Panc1 (cell line): ENCODE data around the gene INCA1. TPM values are rescaled to one million over a fixed set of nuclear protein-coding genes. Genes with fewer than 3 reads are reported as not detected.

Source experiments
- ATAC-seq: fragments of 200-7000 bp; cut with Tn5 transposase; 2 replicates; pipeline ENCODE4 v1.9.1; 2020; ENCODE audit warnings: mild to moderate bottlenecking, moderate library complexity
- BruUV-seq: library from RNA; stranded (reverse); fragments of 400-500 nt; replicated peaks from 2 replicates; lab custom pipeline; 2021; lab: Mats Ljungman, UMichigan
- CTCF ChIA-PET: fragments of 300-600 bp; sonication (Branson Sonifier 250); formaldehyde crosslinking; loops from one replicate; lab custom pipeline; 2022; ENCODE audit warnings: antibody characterized with exemption; lab: Charles Lee
- POLR2A ChIA-PET: fragments of 300-600 bp; sonication (Branson Sonifier 250); formaldehyde crosslinking; loops from one replicate; lab custom pipeline; 2022; ENCODE audit warnings: antibody characterized with exemption; lab: Charles Lee
- DNase-seq: peaks from one replicate; pipeline ENCODE4 v3.0.0-alpha.2; 2010; ENCODE audit warnings: low read depth, low spot score
- H3K27ac ChIP-seq: 2 replicates; pipeline ENCODE4 v1.5.1; 2011; ENCODE audit warnings: mild to moderate bottlenecking, low read length, inconsistent platforms
- H3K27me3 ChIP-seq: fragments of 200-500 bp; sonication (Bioruptor generic); 2 replicates; pipeline ENCODE4 v1.6.0; 2014; ENCODE audit warnings: low read length, inconsistent platforms; ENCODE audit not compliant: control insufficient read depth, insufficient read depth
- H3K36me3 ChIP-seq: fragments of 200-500 bp; sonication (Bioruptor generic); 2 replicates; pipeline ENCODE4 v1.5.1; 2014; ENCODE audit warnings: inconsistent platforms, mild to moderate bottlenecking, low read length, moderate library complexity; ENCODE audit not compliant: control insufficient read depth, insufficient read depth
- H3K4me1 ChIP-seq: 2 replicates; pipeline ENCODE4 v1.5.1; 2011; ENCODE audit warnings: inconsistent platforms, mild to moderate bottlenecking, low read length, moderate library complexity; ENCODE audit not compliant: control insufficient read depth, insufficient read depth
- H3K4me3 ChIP-seq, 2 experiments: 2 replicates each; pipeline ENCODE4 v1.5.1; 2011 to 2012; ENCODE audit warnings: low read depth in 2 of 2, low read length in 2 of 2, mild to moderate bottlenecking in 2 of 2, inconsistent platforms in 1 of 2, moderate library complexity in 1 of 2
- H3K9me3 ChIP-seq: fragments of 200-500 bp; sonication (Bioruptor generic); 2 replicates; pipeline ENCODE4 v1.5.1; 2014; ENCODE audit warnings: low read depth, mild to moderate bottlenecking, inconsistent platforms, low read length, moderate library complexity; ENCODE audit not compliant: control insufficient read depth, insufficient read depth
- POLR2AphosphoS5 ChIP-seq: IDR thresholded peaks from 2 replicates; pipeline ENCODE4 v1.6.1; 2012; ENCODE audit warnings: mild to moderate bottlenecking, low read depth, low read length, moderate library complexity
- REST ChIP-seq, 2 experiments: IDR thresholded peaks; 2 replicates each; pipeline ENCODE4 v1.6.1; 2011 to 2012; ENCODE audit warnings: low read depth in 2 of 2, control low read depth in 1 of 2, low read length in 1 of 2, mild to moderate bottlenecking in 1 of 2, moderate library complexity in 1 of 2; ENCODE audit not compliant: insufficient read depth in 1 of 2
- SIN3A ChIP-seq: IDR thresholded peaks from 2 replicates; pipeline ENCODE4 v1.6.1; 2012; ENCODE audit warnings: low read depth, mild to moderate bottlenecking, low read length, moderate library complexity, borderline replicate concordance; ENCODE audit not compliant: insufficient read depth
- TCF7L2 ChIP-seq: IDR thresholded peaks from 2 replicates; pipeline ENCODE4 v1.6.1; 2011; ENCODE audit warnings: mild to moderate bottlenecking, low read depth, low read length, inconsistent platforms
- in situ Hi-C: cut with HindIII; loops from 2 replicates; pipeline ENCODE4 v1.10.0; 2016; ENCODE audit warnings: low sequenced_read_pairs, low pct_unique_long_range_greater_than_20kb
- intact Hi-C: fragments of 100-400 bp; cut with micrococcal nuclease; formaldehyde crosslinking; loops from one replicate; pipeline ENCODE4 v1.10.0; 2022; ENCODE audit not compliant: unreplicated experiment
- total RNA-seq: library from RNA; stranded (reverse); gene quantifications from one replicate; pipeline ENCODE4 v1.2.1, GENCODE V29; 2021; ENCODE audit not compliant: unreplicated experiment
- TF ChIP-seq, protein P1 (sequence below): fragments of 450-650 bp; IDR thresholded peaks from 2 replicates; pipeline ENCODE4 v1.5.1; 2017; ENCODE audit warnings: mild to moderate bottlenecking

Gene INCA1
- total RNA-seq, 1 experiment from 2014 or later, result 1.7 TPM

- Histone ChIP-seq H3K27ac (no peak overlapping the region), H3K9me3 (no peaks in the 10 kb centered on the region), H3K36me3 (no peaks in the 10 kb centered on the region), H3K27me3 (no peaks in the 10 kb centered on the region), H3K4me3 (no peak overlapping the region), H3K4me1 (no peaks in the 10 kb centered on the region)
- BruUV-seq, result no TSS peak
- POLR2A ChIA-PET, result no interaction called here
- no peak for ATAC-seq
- intact Hi-C loops, result no loop called here
- DNase-seq, result no peak
- in situ Hi-C loops, result no loop called here
- CTCF ChIA-PET, result no interaction called here
- TF ChIP-seq REST (IDR thresholded peaks at IDR 0.05; ENCODE audit: insufficient read depth in 1 of 2, low read depth in 2 of 2, low read length in 1 of 2) (no peak), SIN3A (no peak), TCF7L2 (no peak), POLR2AphosphoS5 (no peak)
- TF ChIP-seq, protein P1, sequence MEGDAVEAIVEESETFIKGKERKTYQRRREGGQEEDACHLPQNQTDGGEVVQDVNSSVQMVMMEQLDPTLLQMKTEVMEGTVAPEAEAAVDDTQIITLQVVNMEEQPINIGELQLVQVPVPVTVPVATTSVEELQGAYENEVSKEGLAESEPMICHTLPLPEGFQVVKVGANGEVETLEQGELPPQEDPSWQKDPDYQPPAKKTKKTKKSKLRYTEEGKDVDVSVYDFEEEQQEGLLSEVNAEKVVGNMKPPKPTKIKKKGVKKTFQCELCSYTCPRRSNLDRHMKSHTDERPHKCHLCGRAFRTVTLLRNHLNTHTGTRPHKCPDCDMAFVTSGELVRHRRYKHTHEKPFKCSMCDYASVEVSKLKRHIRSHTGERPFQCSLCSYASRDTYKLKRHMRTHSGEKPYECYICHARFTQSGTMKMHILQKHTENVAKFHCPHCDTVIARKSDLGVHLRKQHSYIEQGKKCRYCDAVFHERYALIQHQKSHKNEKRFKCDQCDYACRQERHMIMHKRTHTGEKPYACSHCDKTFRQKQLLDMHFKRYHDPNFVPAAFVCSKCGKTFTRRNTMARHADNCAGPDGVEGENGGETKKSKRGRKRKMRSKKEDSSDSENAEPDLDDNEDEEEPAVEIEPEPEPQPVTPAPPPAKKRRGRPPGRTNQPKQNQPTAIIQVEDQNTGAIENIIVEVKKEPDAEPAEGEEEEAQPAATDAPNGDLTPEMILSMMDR, result no peak
Observed at GRCh38 chr17:4958102-4958501, 39.2 kb downstream of the INCA1 start.

GRCh38 chr17:4956493-4957061 lies 40.7 kb downstream of the INCA1 start:
- CTCF ChIA-PET, result no interaction called here
- intact Hi-C loops, result no loop called here
- DNase-seq (no peak), ATAC-seq (no peak)
- in situ Hi-C loops, result no loop called here
- no peak overlapping the region for H3K4me3 ChIP-seq
- POLR2A ChIA-PET, result no interaction called here
- H3K36me3 ChIP-seq, result no peaks in the 10 kb centered on the region
- TF ChIP-seq REST (IDR thresholded peaks at IDR 0.05; ENCODE audit: insufficient read depth in 1 of 2, low read depth in 2 of 2, low read length in 1 of 2) (no peak), POLR2AphosphoS5 (no peak), SIN3A (no peak), TCF7L2 (no peak)
- TF ChIP-seq, protein P1, result no peak
- H3K27me3 ChIP-seq, result no peaks in the 10 kb centered on the region
- BruUV-seq, result no TSS peak
- H3K4me1 ChIP-seq, result peaks cover 3% of the 10 kb centered on the region; the same call in 1 of the 2 replicates
- no peak overlapping the region for H3K27ac ChIP-seq
- no peaks in the 10 kb centered on the region for H3K9me3 ChIP-seq
